ENCODE data around the gene UBC. TPM values are rescaled to one million over a fixed set of nuclear protein-coding genes. Genes with fewer than 3 reads are reported as not detected.

Gene UBC
- polyA plus RNA-seq (ENCODE audit: insufficient read length in 3 of 3), result 1,000 to 10,000 TPM; 1,361 to 1,430 (median 1,401) TPM

- DNase-seq (ENCODE audit: low read depth in 3 of 3, low spot score in 2 of 3), result peak in 2 of 3 donors; percentile 88 to 99
Observed at GRCh38 chr12:124914392-124915238, at the start of gene UBC. Gene UBC, minus strand, starts transcription at chr12:124914650. Its CDS starts 879 bp downstream, at chr12:124913771.

DNA sequence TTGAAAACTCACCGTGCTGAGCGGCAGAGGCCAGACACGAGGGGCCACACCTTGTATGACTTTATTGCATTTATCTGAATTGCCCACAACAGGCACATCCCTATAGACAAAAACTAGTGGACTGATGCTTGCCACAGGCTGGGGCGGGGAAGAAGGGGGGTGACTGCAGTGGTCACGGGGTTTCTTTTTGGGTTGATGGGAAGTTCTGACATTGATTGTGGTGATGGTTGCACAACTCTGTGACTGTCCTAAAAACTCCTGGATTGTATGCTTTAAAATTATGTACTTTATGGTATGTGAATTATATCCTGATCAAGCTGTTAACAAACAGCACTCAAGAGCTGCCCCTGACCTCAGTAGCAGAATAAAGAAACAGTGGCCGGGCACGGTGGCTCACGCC lies 48.8 kb upstream of the UBC start:
- no peak for DNase-seq (ENCODE audit: low read depth in 3 of 3, low spot score in 2 of 3)

DNA sequence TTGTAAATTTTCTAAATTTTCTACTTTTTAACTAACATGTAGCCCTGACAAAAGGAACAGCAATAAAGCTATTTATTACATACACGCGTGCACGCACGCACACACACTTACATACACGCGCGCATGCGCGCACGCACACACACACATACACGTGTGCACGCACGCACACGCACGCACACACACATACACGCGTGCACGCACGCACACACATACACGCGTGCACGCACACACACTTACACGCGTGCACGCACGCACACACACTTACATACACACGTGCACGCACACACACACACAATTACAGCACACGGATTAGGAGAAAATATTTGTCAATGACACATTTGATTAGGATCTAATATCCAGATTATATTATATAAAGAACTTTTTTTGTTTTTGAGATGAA lies 46.6 kb upstream of the UBC start:
- DNase-seq (ENCODE audit: low read depth in 3 of 3, low spot score in 2 of 3), result no peak

GRCh38 chr12:124956571-124956970 lies 42.1 kb upstream of the UBC start:
- DNase-seq (ENCODE audit: low read depth in 3 of 3, low spot score in 2 of 3), result no peak

GRCh38 chr12:124954771-124955170 lies 40.3 kb upstream of the UBC start:
- no peak for DNase-seq (ENCODE audit: low read depth in 3 of 3, low spot score in 2 of 3)

DNA sequence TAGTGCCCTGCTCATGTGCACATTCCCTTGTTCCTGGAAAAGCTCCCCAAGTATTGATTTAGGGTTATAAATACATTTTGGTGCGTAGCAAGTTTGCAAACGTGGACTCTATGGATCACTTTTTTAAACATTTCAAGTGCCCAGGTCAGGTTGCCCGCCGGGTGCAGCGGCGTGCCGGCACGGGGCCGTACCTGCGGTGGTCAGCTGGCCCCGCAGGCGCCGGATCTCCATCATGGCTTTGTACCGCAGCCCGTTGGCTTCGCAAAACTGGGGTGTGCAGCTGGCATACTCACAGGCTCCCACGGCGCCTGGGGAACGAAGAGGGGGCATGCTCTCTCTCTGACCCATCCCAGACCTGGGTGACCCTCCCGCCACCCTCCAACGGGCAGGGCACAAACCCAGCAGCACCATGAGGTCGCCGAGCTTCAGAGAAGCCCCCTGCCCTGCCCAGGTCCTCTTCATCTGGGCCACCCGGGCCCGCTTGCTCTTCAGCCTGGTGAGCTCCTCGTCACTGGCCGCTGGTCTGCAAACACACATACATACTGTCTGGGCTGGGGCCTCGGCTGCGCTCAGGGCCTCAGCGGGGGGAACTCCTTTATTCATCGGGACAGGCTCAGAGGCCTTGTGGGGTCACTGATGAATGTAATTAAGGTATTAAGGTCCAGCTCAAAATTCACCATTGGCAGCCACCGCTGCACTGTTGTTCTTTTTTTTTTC lies 39.4 kb upstream of the UBC start:
- no peak for DNase-seq (ENCODE audit: low read depth in 3 of 3, low spot score in 2 of 3)

- no peak for DNase-seq (ENCODE audit: low read depth in 3 of 3, low spot score in 2 of 3)
Observed at GRCh38 chr12:124952801-124953200, 38.4 kb upstream of the UBC start.

DNA sequence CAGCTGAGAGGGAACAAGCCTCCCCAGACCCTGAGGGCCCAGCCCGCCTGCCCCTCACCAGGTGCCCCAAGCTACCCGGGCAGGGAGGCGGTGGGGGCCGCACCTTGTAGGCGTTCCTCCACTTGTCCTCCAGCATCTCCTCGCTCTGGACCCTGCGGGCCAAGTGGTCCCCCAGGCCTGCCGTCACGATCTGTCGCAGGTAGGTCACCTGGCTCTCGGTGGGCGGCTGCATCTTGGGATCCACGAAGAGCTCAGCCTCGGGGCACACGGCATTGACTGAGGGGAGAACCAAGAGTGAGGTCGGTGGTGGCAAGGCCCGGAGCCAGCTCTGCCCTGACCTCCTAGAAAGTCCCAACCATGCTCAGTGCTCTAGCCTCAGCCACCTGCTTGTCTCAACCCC lies 37.8 kb upstream of the UBC start:
- DNase-seq (ENCODE audit: low read depth in 3 of 3, low spot score in 2 of 3), result no peak

GRCh38 chr12:124949779-124950728 lies 35.6 kb upstream of the UBC start:
- DNase-seq (ENCODE audit: low read depth in 3 of 3, low spot score in 2 of 3), result no peak

- DNase-seq (ENCODE audit: low read depth in 3 of 3, low spot score in 2 of 3), result no peak
Observed at GRCh38 chr12:124949066-124949465, 34.6 kb upstream of the UBC start.

DNA sequence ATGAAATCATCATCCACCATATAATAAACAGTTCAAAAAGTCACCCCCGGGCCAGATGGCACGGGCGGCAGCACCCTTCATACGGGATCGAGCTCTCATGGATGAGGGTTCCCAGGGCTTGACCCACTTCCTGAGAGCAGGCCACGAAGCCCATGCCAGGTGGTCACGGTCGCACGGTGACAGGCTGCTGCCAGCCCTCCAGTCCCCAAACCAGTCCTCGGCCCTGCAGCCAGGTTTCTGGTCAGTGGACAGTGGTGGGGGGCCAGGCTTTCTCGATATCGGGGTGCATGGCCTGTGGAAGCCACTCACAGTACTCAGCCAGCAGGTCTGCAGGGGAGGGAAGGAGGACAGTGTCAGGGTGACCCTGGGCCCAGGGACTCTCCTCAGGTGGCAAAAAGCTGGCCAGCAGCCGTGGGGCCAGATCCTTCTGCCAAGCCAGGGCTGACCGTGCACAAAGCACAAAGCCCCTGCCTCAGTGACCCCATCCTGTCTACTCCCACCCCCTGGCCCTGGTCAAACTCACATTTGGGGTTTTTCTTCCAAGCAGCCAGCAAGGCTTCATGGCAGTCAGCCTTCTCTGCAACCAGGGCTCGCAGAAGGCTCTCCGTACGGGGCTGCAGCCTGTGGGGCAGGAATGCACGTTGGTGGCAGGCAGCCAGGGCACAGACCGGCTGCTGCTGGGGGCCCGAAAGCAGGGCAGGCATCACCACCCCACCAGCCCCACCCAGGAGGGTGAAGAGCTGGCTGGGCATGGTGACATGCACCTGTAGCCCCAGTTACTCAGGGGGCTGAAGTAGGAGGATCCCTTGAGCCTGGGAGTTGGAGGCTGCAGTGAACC lies 33.3 kb upstream of the UBC start:
- no peak for DNase-seq (ENCODE audit: low read depth in 3 of 3, low spot score in 2 of 3)

DNA sequence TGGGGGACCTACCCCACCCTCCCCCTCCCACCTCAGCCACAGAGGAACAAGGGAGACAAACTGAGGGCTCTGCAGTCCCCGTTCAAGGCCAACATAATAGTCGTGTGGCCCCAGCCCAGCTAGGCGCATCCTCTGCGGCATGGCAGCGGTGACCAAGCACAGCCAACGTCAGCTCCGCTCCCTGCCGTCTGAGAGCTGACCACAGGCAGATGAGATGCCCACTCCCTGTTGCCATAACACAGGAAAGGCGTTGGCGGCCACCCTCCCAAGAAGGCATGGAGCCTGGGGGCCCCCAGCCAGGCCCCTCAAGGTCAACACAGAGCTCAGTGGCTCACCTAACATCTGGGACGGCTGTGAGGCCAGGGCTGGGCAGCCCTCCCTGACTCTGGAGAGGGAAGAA lies 32.6 kb upstream of the UBC start:
- DNase-seq (ENCODE audit: low read depth in 3 of 3, low spot score in 2 of 3), result no peak

DNA sequence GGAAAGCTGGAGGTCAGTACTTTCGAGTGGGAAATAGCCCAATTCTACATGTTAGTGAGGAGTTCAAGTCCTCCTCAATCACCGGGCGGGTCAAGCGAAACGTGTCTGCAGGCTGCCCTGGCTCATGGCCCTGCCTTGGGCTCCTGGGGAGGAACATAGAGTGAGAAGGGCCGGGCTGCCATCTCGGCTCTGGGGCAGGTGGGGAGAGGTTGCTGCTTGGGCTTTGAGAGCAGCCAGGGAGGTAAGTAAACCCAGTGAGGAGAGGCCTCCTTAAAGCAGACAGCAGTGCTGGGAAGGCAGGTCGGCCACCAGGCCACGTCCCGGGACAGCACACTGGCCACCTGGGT lies 32.0 kb upstream of the UBC start:
- no peak for DNase-seq (ENCODE audit: low read depth in 3 of 3, low spot score in 2 of 3)

- DNase-seq (ENCODE audit: low read depth in 3 of 3, low spot score in 2 of 3), result no peak
Observed at GRCh38 chr12:124941170-124941527, 26.7 kb upstream of the UBC start.

DNA sequence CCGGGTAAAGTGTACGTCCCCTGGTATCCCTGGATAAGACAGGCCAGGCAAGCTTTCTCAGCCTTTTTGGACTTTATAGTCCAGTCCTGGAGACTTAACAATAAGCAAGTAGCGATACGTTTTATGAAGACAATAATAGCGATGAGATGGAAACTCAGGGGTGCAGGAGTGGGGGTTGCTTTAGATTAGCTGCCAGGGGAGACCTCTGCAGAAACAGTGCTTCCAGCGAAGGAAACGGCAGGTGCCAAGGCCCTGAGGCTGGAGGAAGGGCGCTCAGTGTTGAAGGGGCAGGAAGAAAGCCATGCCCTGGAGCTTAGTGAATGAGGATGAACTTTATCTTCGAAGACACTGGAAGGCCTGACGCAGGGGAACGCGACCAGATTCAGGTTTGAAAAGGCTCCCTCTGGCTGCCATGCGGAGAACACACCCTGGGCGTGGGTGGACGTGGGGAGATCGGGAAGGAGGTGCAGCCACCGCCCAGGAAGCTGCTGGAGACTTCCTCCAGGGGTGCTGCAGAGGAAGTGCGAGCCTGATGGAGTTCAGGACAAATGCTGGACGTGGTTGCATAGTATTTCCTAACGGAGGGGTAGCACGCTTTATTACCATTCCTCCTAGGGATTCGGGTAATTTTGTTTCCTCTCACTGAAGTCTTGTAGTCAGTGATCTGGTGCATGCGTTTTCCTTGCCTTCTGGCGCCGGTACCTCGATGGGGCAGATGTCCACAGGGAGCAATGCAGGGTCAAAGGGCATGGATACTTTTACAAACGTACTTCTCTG lies 26.1 kb upstream of the UBC start:
- peak; percentile 58 to 78 (median 65) for DNase-seq (ENCODE audit: low read depth in 3 of 3, low spot score in 2 of 3)

DNA sequence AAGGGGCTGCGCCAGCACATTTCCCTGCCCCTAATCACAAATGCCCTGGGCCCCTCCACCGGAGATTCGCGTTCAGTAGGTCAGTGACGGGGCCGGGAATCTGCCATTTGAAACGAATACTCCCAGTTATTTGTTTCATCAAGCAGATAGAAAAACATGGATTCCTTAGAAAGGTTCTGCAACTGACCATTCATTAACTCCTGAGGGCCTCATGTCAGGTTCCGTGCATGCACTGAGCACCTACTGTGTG lies 25.6 kb upstream of the UBC start:
- no peak for DNase-seq (ENCODE audit: low read depth in 3 of 3, low spot score in 2 of 3)

GRCh38 chr12:124939421-124940142 lies 25.1 kb upstream of the UBC start:
- peak; percentile 84 to 91 (median 88) for DNase-seq (ENCODE audit: low read depth in 3 of 3, low spot score in 2 of 3)

DNA sequence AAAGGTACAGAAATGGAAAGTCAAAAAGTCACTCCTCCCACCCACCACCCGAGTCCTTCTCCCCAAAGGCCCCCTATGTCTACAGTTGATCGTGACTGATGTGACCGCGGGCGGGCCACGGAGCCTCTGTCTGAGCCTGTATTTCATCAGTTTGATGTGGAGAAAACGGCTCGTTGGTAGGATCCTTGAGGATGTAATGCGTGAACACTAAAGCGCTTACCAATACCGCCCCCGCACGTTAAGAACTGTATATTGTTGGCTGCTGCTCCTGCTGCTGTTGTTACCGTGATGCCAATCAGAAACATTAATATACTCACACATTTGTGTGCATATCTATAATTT lies 24.6 kb upstream of the UBC start:
- peak in 2 of 3 donors; percentile 50 to 59 for DNase-seq (ENCODE audit: low read depth in 3 of 3, low spot score in 2 of 3)

- DNase-seq (ENCODE audit: low read depth in 3 of 3, low spot score in 2 of 3), result no peak
Observed at GRCh38 chr12:124938587-124938986, 24.1 kb upstream of the UBC start.
